ENCODE results near the gene FOXD2. TPM values are rescaled to one million over a fixed set of nuclear protein-coding genes. Genes with fewer than 3 reads are reported as not detected.

FOXD2 gene
- total RNA-seq, 2 donors from 2014 or later: 0.04 TPM; not detected in 1

GRCh38 chr1:47410068-47410455, 27.8 kb upstream of the FOXD2 start:
- DNase-seq (ENCODE audit: low spot score): no peak
- TF ChIP-seq, protein P1, sequence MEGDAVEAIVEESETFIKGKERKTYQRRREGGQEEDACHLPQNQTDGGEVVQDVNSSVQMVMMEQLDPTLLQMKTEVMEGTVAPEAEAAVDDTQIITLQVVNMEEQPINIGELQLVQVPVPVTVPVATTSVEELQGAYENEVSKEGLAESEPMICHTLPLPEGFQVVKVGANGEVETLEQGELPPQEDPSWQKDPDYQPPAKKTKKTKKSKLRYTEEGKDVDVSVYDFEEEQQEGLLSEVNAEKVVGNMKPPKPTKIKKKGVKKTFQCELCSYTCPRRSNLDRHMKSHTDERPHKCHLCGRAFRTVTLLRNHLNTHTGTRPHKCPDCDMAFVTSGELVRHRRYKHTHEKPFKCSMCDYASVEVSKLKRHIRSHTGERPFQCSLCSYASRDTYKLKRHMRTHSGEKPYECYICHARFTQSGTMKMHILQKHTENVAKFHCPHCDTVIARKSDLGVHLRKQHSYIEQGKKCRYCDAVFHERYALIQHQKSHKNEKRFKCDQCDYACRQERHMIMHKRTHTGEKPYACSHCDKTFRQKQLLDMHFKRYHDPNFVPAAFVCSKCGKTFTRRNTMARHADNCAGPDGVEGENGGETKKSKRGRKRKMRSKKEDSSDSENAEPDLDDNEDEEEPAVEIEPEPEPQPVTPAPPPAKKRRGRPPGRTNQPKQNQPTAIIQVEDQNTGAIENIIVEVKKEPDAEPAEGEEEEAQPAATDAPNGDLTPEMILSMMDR (IDR thresholded peaks at IDR 0.05): no peak
- H3K4me3 ChIP-seq: no peak overlapping the region
- no peaks in the 10 kb centered on the region for H3K9me3 ChIP-seq
- H3K27me3 ChIP-seq: no peaks in the 10 kb centered on the region
- no peaks in the 10 kb centered on the region for H3K36me3 ChIP-seq
- H3K27ac ChIP-seq: no peak overlapping the region
- no peaks in the 10 kb centered on the region for H3K4me1 ChIP-seq

GRCh38 chr1:47411436-47411835, 26.4 kb upstream of the FOXD2 start:
- Histone ChIP-seq H3K9me3 (no peaks in the 10 kb centered on the region), H3K4me3 (no peak overlapping the region), H3K27ac (no peak overlapping the region), H3K36me3 (no peaks in the 10 kb centered on the region), H3K27me3 (no peaks in the 10 kb centered on the region), H3K4me1 (no peaks in the 10 kb centered on the region)
- DNase-seq (ENCODE audit: low spot score): no peak
- TF ChIP-seq, protein P1 (IDR thresholded peaks at IDR 0.05): no peak

GRCh38 chr1:47412437-47412836, 25.4 kb upstream of the FOXD2 start:
- TF ChIP-seq, protein P1 (IDR thresholded peaks at IDR 0.05): no peak
- Histone ChIP-seq H3K4me1 (no peaks in the 10 kb centered on the region), H3K9me3 (no peaks in the 10 kb centered on the region), H3K27ac (no peak overlapping the region), H3K27me3 (peaks cover under 1 to 5% of the 10 kb centered on the region in 2 donors), H3K36me3 (no peaks in the 10 kb centered on the region), H3K4me3 (no peak overlapping the region)
- DNase-seq (ENCODE audit: low spot score): no peak

DNA sequence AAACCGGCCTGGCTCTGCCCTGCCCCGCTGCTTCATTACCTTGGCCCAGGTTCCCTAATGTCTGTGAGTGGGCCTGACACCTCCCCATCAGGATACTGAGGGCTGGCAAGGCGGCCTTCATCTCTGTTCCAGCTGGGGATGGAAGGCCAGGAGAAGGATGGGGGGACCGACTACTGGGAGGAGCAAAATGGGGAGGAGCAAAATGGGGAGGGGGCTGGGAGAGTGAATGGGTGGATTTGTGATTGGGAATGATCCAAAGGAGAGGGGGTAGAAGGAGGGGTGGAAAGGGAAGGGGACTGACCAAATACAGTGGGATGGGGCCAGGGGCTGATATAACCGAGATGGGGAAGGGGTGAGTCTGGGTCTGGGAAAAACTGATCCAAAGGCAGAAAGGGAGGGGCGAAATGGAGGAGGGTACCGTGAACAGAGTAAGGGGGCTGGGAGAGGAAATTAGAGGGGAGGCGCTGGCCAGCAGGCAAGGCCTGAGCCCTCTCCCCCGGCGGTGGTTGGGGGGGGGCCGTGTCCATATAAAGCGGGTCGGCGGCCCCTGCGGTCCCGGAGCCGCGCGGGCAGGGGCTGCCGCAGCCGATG, 22.0 kb upstream of the FOXD2 start, which contains the start of gene FOXE3:
Gene FOXE3 (plus strand): TSS at position 558 of the 591 bp plus-strand sequence. CDS start 31 bp downstream, at position 589.
- no peaks in the 10 kb centered on the region for H3K4me1 ChIP-seq
- peaks cover 4 to 7% of the 10 kb centered on the region in 2 donors for H3K27me3 ChIP-seq
- peak within 1 kb of the TSS in 1 of 2 donors; percentile 27 for H3K4me3 ChIP-seq
- H3K27ac ChIP-seq: no peak within 1 kb of the TSS
- no peaks in the 10 kb centered on the region for H3K9me3 ChIP-seq
- DNase-seq (ENCODE audit: low spot score): no peak
- H3K36me3 ChIP-seq: no peaks in the 10 kb centered on the region
- TF ChIP-seq, protein P1 (IDR thresholded peaks at IDR 0.05): no peak

DNA sequence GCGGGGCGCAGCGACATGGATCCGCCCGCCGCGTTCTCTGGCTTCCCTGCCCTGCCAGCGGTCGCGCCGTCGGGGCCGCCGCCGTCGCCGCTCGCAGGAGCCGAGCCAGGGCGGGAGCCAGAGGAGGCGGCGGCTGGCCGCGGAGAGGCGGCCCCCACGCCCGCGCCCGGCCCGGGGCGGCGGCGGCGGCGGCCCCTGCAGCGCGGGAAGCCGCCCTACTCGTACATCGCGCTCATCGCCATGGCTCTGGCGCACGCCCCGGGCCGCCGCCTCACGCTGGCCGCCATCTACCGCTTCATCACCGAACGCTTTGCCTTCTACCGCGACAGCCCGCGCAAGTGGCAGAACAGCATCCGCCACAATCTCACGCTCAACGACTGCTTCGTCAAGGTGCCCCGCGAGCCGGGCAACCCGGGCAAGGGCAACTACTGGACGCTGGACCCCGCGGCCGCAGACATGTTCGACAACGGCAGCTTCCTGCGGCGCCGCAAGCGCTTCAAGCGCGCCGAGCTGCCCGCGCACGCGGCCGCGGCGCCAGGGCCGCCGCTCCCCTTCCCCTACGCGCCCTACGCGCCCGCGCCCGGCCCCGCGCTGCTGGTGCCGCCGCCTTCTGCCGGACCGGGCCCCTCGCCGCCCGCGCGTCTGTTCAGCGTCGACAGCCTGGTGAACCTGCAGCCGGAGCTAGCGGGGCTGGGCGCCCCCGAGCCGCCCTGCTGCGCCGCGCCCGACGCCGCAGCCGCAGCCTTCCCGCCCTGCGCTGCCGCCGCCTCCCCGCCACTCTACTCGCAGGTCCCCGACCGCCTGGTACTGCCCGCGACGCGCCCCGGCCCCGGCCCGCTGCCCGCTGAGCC, 21.3 kb upstream of the FOXD2 start:
- Histone ChIP-seq H3K9me3 (no peaks in the 10 kb centered on the region), H3K27ac (no peak overlapping the region), H3K4me3 (peak overlapping the region in 1 of 2 donors; percentile 27), H3K36me3 (no peaks in the 10 kb centered on the region), H3K27me3 (peaks cover 4 to 7% of the 10 kb centered on the region in 2 donors), H3K4me1 (no peaks in the 10 kb centered on the region)
- DNase-seq (ENCODE audit: low spot score): no peak
- TF ChIP-seq, protein P1 (IDR thresholded peaks at IDR 0.05): no peak

Measured in right atrium auricular region (tissue), 2 donors.